Gastroesophageal sphincter (tissue), 4 donors: ENCODE results near the gene EXOC6B. TPM values are rescaled to one million over a fixed set of nuclear protein-coding genes. Genes with fewer than 3 reads are reported as not detected.

ENCODE experiments used
- ATAC-seq: fragments of 150-250 bp; one replicate; pipeline ENCODE4 v1.9.1; 2016; ENCODE audit warnings: mild to moderate bottlenecking, moderate library complexity
- H3K27ac ChIP-seq, 4 donors: fragments of 200-600 bp; sonication (generic) in 3 of 4; 1 replicate in 3 of 4; 2 replicates in 1 of 4; pipeline ENCODE4 v1.5.1; 2016 to 2019
- H3K27me3 ChIP-seq: fragments of 200-600 bp; sonication (generic); one replicate; pipeline ENCODE4 v1.5.1; 2019
- H3K36me3 ChIP-seq, 2 donors: fragments of 200-600 bp; sonication (generic); one replicate each; pipeline ENCODE4 v1.5.1; 2019; ENCODE audit warnings: control low read depth in 1 of 2
- H3K4me1 ChIP-seq, 3 donors: fragments of 200-600 bp; sonication (generic); 1 replicate in 2 of 3; 2 replicates in 1 of 3; pipeline ENCODE4 v1.5.1; 2016 to 2019; ENCODE audit warnings: control low read depth in 2 of 3
- H3K4me3 ChIP-seq, 2 donors: fragments of 200-600 bp; sonication (generic); one replicate each; pipeline ENCODE4 v1.5.1; 2019; ENCODE audit warnings: mild to moderate bottlenecking in 1 of 2, moderate library complexity in 1 of 2
- H3K9me3 ChIP-seq, 3 donors: fragments of 200-600 bp; sonication (generic); one replicate each; pipeline ENCODE4 v1.5.1; 2017 to 2019; ENCODE audit warnings: control low read depth in 2 of 3
- CTCF ChIP-seq, 4 experiments: fragments of 200-600 bp in 2 of 4; fragments of 450-650 bp in 2 of 4; sonication (generic) in 1 of 4; IDR thresholded peaks; one replicate each; pipeline ENCODE4 v1.5.1; 2017 to 2019; ENCODE audit warnings: antibody characterized with exemption in 4 of 4, mild to moderate bottlenecking in 2 of 4, moderate library complexity in 2 of 4
- EP300 ChIP-seq: sonication (generic); formaldehyde crosslinking; IDR thresholded peaks from one replicate; pipeline ENCODE4 v1.6.1; 2017; ENCODE audit warnings: antibody characterized with exemption, mild to moderate bottlenecking
- POLR2A ChIP-seq, 2 donors: fragments of 450-650 bp; IDR thresholded peaks; one replicate each; pipeline ENCODE4 v1.6.1; 2017; ENCODE audit warnings: antibody characterized with exemption in 2 of 2, mild to moderate bottlenecking in 2 of 2, moderate library complexity in 1 of 2
- POLR2AphosphoS5 ChIP-seq: sonication (generic); formaldehyde crosslinking; IDR thresholded peaks from one replicate; pipeline ENCODE4 v1.6.1; 2017; ENCODE audit warnings: antibody characterized with exemption
- WGBS, 2 donors: methylation state at CpG; one replicate each; pipeline ENCODE4 v1.1.5; 2018; ENCODE audit warnings: low coverage in 1 of 2; 5-methylcytosine and 5-hydroxymethylcytosine counted together
- total RNA-seq, 4 donors: library from RNA; depleted of rRNA; stranded (reverse); fragments of >200 nt; gene quantifications; one replicate each; pipeline ENCODE4 v1.1.0, GENCODE V29; 2016

The EXOC6B gene
- total RNA-seq, 4 donors from 2014 or later, result 35.3 to 47.2 (median 41.2) TPM

GRCh38 chr2:72394541-72395070 lies 431.2 kb downstream of the EXOC6B start:
- Histone ChIP-seq H3K27ac (no peak overlapping the region), H3K9me3 (peaks cover 0 to 11% (median 0%) of the 10 kb centered on the region in 3 donors), H3K4me3 (no peak overlapping the region), H3K36me3 (no peaks in the 10 kb centered on the region), H3K27me3 (no peaks in the 10 kb centered on the region), H3K4me1 (no peaks in the 10 kb centered on the region)
- ATAC-seq, result no peak
- TF ChIP-seq EP300 (no peak), CTCF (IDR thresholded peaks at IDR 0.05) (no peak), POLR2AphosphoS5 (no peak), POLR2A (IDR thresholded peaks at IDR 0.05) (no peak)

DNA sequence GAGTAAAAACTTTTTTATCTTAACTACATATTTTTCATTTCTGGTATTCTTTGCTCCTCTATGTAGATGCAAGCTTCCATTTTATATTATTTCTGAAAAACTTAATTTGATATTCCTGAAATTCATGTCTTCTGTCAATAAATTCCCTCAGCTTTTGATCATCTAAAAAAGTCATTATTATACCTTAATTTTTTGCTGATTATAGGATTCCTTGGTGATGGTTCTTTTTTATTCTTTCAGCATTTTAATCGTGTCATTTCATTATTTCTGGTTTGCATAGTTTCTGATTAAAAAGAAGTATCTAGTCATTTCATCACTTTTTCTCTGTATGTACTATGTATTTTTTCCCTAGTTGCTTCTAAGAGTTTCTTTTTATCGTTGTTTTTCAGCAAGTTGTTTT lies 436.4 kb downstream of the EXOC6B start:
- Histone ChIP-seq H3K4me1 (no peaks in the 10 kb centered on the region), H3K27ac (no peak overlapping the region), H3K36me3 (no peaks in the 10 kb centered on the region), H3K9me3 (peaks cover 0 to 16% (median 0%) of the 10 kb centered on the region in 3 donors), H3K27me3 (no peaks in the 10 kb centered on the region), H3K4me3 (no peak overlapping the region)
- ATAC-seq, result no peak
- WGBS, 2 donors, result 92 to 98% methylated on average over 1 to 2 of the region's 2 CpGs
- TF ChIP-seq CTCF (IDR thresholded peaks at IDR 0.05) (no peak), EP300 (no peak), POLR2AphosphoS5 (no peak)

GRCh38 chr2:72388263-72388662 lies 437.6 kb downstream of the EXOC6B start:
- Histone ChIP-seq H3K27me3 (no peaks in the 10 kb centered on the region), H3K4me1 (no peaks in the 10 kb centered on the region), H3K9me3 (peaks cover 0 to 16% (median 0%) of the 10 kb centered on the region in 3 donors), H3K4me3 (no peak overlapping the region), H3K27ac (no peak overlapping the region), H3K36me3 (no peaks in the 10 kb centered on the region)
- ATAC-seq, result no peak
- no peak for TF ChIP-seq EP300
- TF ChIP-seq CTCF (IDR thresholded peaks at IDR 0.05), result no peak
- TF ChIP-seq POLR2AphosphoS5, result no peak
- no peak for TF ChIP-seq POLR2A (IDR thresholded peaks at IDR 0.05)
- 88 to 92% methylated on average over 1 of the region's 1 CpG for WGBS, 2 donors

DNA sequence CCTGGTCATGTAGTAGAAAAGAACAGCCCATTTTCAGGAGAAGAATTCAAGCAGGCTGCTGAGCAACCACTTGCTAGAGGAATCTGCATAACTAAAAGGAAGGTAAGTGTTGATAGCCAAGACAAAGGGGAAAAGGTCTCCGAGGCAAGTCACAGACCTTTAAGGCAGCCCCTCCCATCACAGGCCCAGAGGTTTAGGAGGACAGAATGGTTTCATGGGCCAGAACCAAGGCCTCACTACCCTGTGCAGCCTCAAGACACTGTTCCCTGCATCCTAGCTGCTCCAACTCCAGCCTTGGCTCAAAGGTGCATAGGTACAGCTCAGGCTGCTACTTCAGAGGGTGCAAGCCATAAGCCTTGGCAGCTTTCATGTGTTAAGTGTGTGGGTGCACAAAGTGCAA lies 439.5 kb downstream of the EXOC6B start:
- H3K36me3 ChIP-seq, result no peaks in the 10 kb centered on the region
- H3K4me3 ChIP-seq, result no peak overlapping the region
- no peak for TF ChIP-seq CTCF (IDR thresholded peaks at IDR 0.05)
- no peak for TF ChIP-seq EP300
- no peak for TF ChIP-seq POLR2A (IDR thresholded peaks at IDR 0.05)
- TF ChIP-seq POLR2AphosphoS5, result no peak
- WGBS, 2 donors, result 86% methylated on average over 1 of the region's 1 CpG; no CpG with 5 or more reads in 1 of the 2 donors
- H3K4me1 ChIP-seq, result no peaks in the 10 kb centered on the region
- no peak for ATAC-seq
- H3K27me3 ChIP-seq, result no peaks in the 10 kb centered on the region
- H3K9me3 ChIP-seq, result peaks cover 0 to 6% (median 0%) of the 10 kb centered on the region in 3 donors
- no peak overlapping the region for H3K27ac ChIP-seq

DNA sequence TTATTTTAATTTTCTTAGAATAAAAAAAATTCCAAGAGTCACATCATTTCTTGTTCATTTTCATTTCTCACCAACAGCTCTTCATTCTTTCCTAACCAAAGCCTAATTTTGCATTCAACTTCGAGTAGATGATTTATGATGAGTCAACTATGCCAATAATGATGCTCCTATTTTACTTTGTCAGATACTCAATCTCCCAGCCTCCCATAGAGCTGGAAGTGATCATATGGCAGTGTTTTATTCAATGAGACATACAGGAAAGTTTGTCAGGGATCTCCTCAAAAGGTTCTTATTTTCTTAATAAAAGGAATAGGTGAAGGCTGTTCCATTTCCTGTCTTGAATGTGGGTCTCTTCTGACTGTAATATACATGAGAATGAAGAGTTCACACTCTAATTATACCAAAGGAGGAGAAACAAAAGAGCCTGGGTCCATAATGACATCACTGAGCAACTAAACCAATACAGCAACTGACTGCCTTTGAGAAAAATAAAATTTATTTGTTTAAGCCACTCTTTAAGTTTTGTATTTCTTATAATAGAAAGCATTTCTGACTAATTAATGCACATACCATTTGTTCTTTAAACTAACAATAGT lies 447.0 kb downstream of the EXOC6B start:
- Histone ChIP-seq H3K27me3 (no peaks in the 10 kb centered on the region), H3K4me1 (no peaks in the 10 kb centered on the region), H3K9me3 (no peaks in the 10 kb centered on the region), H3K36me3 (peaks cover 0 to 39% of the 10 kb centered on the region in 2 donors), H3K27ac (no peak overlapping the region), H3K4me3 (no peak overlapping the region)
- 67 to 73% methylated on average over 1 of the region's 1 CpG for WGBS, 2 donors
- TF ChIP-seq POLR2A (IDR thresholded peaks at IDR 0.05) (no peak), EP300 (no peak), CTCF (IDR thresholded peaks at IDR 0.05) (no peak), POLR2AphosphoS5 (no peak)
- no peak for ATAC-seq
